CD4-positive, alpha-beta T cell treated with Interleukin-2 at 100 ng/mL for 4 hours (primary cell): ENCODE results near the gene ASXL1.
"Not testable (repeated sequence)": the region's sequence is repeated elsewhere in the genome, so short reads cannot be mapped to it uniquely, and the experiment has no call there.

Experiments
- DNase-seq: peaks from one replicate; pipeline ENCODE4 v3.0.0-alpha.2; 2020; ENCODE audit warnings: low spot score

The ASXL1 gene

DNA sequence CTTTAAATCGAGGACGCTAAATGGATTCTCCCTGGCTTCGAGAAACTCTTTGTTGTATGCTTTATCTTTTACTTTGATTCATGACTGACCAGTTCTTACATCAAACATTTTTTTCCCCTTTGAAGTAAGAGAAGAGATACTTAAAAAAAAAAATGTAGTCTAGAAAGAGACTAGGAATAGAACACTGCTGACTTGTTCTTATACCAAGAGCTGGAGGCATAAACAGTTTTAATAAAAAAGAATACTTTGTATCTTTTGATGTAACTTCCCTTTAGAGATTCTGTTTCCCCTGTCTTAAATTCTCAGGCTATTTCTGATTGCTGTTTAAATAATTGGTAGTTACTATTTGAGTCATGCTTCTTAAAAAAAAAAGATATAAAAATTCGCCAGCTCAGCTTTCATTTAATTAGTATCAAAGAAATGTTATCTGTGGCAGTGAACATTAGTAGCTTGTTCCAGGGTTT lies 4.8 kb downstream of the ASXL1 start:
- no peak for DNase-seq

DNA sequence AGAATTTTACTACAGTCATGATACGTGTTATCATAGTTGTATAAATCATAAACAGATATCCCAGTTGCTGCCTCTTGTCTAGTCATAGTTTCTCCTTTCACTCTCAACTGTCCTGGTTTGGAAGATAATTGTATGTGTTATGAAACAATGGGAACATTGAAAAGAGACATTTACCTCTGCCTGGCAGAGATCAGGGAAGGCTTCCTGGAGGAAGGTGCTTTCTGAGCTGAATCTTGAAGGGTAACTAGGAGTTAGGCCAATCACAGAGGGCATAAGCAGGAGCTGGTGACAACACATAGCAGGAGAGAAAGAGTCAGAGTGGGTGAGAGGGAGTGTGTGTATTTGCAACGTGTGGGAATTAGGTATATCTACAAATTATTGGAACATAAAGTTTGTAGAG lies 5.4 kb downstream of the ASXL1 start:
- no peak for DNase-seq

DNA sequence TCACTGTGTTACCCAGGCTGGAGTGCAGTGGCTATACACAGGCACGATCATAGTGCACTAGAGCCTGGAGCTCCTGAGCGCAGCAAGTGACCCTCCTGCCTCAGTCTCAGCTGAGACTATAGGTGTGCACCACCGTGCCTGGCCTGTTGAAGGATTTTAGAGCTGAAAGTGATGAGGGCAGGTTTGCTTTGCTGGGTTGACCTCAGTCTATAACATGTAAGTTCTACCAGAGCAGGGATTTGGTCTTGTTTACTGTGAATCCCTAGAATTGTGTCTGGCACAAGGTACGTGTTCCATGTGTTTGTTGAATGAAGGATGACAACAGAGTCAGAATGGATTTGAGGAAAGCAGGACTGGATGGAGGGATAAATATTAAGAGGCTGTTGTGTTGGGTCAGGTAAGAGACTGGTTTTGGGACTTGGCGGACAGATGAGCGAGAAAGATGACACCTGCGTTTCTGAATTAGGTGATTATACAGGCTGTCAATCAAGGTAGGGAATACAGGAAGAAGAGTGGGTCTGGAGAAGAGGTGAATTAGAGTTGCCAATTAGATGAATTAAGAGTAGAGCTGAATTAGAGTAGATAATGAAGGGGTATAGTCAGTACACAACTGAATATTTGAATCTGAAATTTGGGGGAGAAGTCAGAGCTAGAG lies 6.5 kb downstream of the ASXL1 start:
- no peak for DNase-seq

GRCh38 chr20:32365564-32365963 lies 7.4 kb downstream of the ASXL1 start:
- DNase-seq = no peak

DNA sequence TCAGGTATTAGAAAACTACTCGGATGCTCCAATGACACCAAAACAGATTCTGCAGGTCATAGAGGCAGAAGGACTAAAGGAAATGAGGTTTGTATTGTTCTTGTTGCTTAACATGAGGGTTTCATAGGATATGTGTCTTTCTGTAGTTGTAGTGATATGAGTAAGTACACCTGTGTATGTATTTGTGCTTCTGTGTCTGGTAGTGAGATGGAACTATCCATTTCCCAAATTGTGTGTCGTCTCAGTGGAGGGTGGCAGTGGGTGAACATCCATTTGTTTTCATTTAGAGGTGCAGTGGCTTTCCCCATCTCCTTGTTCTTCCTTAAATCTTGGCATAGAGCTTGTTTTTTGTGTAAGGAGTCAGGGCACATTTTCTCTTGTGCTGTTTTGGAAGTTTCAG lies 8.2 kb downstream of the ASXL1 start:
- DNase-seq = no peak

DNA sequence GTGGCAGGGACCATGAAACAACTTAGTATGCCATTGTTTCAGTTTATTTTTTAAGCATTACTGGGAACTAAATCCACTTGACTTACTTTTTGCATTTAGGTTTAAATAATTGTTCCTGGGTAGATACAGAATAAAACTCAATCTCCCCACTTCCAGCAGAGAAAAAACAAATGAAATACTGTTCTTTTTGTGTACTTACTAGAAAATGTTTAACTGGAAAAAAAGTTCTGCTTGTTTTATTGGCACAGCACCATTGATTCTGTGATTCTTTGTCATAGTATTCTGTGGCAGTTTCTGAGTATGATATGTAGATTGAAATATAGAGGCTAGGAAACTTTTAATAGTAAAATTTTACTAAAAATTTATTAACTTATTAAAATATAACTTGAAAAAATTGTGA lies 10.2 kb downstream of the ASXL1 start:
- DNase-seq = no peak

GRCh38 chr20:32368925-32369324 lies 10.8 kb downstream of the ASXL1 start:
- DNase-seq = no peak

DNA sequence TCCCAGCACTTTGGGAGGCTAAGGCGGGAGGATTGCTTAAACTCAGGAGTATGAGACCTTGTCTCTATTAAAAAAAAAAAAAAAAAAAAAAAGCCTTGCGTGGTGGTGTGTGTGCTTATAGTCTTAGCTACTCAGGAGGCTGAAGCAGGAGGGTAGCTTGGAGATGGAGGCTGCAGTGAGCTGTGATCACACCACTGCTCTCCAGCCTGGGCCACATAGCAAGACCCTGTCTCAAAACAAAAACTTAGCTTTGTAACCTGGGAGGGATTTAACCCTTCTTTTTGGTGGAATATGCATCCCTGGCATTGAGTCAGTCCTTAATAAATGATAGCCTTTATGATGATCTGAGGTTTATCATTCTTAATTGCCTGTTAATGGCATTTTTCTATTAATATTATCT lies 12.8 kb downstream of the ASXL1 start:
- no peak for DNase-seq

GRCh38 chr20:32378461-32378860 lies 20.3 kb downstream of the ASXL1 start:
- no peak for DNase-seq

GRCh38 chr20:32380037-32380436 lies 21.9 kb downstream of the ASXL1 start:
- DNase-seq = not testable (repeated sequence)

GRCh38 chr20:32380745-32381144 lies 22.6 kb downstream of the ASXL1 start:
- no peak for DNase-seq

DNA sequence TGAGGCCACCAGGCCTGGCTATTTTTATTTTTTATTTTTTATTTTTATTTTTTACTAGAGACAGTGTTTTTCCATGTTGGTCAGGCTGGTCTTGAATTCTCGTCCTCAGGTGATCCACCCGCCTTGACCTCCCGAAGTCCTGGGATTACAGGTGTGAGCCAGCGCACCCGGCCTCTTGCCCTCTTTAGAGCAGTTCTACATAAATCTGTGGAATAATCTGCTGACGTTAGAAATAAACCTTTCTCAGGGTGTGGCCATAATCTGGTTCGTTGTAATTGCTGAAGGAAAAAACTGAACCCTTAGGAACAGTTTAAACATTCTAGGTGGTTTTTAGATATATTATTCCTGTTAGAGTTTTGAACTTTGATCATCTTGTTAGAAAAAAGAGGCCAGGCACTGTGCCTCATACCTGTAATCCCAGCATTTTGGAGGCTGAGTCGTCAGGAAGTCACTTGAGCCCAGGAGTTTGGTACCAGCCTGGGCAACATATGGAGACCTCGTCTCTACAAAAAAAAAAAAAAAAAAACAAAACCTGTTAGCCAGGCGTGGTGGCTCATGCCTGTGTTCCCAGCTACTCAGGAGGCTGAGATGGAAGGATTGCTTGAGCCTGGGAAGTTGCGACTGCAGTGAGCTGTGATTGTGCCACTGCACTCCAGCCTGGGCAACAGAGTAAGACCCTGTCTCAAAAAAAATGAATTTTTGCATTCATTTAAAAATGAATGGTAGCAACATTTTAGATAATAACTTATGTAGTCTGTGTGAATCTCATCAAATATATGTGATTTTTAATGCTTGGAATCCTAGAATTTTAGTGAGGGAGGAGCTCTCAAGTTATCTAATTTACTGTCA lies 24.2 kb downstream of the ASXL1 start:
- DNase-seq = no peak

- DNase-seq = not testable (repeated sequence)
Observed at GRCh38 chr20:32383441-32383840, 25.3 kb downstream of the ASXL1 start.

DNA sequence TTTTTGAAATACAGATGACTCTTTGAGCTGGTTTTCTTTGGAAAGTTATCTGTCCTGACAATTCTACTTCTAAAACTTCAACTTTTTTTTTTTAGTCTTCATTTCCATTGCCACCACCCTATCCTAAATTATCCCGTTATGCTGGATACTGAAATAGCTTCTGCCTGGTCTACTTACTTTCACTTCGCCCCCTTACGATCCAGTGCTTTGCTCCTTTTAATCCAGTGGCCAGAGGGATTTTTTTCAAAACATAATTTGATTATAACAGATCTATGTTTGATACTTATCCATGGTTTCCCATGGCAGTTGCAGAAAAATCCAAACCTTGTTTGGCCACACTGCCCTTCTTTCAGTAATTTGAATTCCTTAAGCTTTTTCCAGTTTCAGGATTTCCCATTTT lies 27.4 kb downstream of the ASXL1 start:
- DNase-seq = no peak

- no peak for DNase-seq
Observed at GRCh38 chr20:32386091-32386490, 28.0 kb downstream of the ASXL1 start.

- DNase-seq = peak; percentile 70
Observed at GRCh38 chr20:32387252-32387651, 29.1 kb downstream of the ASXL1 start.

DNA sequence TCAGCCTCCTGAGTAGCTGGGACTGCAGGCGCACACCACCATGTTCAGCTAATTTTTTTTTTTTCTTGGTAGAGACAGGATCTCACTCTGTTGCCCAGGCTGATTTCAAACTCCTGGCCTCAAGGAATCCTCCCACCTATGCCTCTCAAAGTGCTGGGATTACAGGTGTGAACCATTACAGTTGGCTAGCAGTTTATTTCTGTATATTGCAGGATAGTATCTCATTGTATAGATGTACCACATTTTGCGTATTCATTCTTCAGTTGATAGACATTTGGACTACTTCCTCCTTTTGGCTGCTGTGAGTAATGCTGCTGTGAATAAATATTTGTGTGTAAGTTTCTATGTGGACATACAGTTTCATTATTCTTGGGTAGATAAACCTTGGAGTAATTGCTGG lies 32.9 kb downstream of the ASXL1 start:
- DNase-seq = no peak

DNA sequence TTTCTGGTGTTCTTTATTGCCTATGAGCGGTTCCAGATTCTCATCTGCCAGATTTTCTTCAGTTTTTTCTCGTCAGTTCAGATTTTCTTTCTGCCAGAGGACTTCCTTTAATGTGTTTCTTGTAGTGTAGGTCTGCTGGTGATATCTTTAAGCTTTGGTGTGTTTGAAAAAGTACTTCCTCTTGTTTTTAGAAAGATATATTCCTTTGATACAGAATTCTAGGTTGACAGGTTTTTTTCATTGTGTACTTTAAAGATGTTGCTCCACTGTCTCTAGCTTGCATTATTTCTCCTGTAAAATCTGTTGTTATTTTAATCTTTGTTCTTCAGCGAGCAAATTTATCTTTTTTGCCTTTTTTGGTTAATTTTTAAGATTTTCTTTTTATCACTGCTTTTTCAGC lies 36.9 kb downstream of the ASXL1 start:
- no peak for DNase-seq

GRCh38 chr20:32396646-32397160 lies 38.6 kb downstream of the ASXL1 start:
- no peak for DNase-seq

- DNase-seq = no peak
Observed at GRCh38 chr20:32397567-32398084, 39.5 kb downstream of the ASXL1 start.

DNA sequence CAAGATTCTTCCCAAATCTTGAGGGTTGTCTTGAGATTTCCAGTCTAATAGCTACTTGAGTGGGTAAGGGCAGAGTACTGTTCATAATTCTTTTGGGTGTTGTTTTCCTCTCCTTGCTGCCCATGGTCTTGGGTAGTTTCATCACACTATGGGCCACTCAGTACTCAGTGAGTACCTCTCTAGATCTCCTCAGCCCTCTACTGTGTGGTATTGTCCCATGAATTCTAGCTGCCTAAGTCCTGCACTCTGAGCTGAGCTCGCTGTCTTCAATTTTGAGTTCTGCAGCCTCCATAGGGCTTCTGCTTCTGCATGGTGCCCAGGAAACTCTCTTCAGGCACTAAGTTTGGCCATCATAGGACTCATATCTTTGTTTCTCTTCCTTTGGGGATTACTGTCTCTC lies 42.3 kb downstream of the ASXL1 start:
- no peak for DNase-seq

DNA sequence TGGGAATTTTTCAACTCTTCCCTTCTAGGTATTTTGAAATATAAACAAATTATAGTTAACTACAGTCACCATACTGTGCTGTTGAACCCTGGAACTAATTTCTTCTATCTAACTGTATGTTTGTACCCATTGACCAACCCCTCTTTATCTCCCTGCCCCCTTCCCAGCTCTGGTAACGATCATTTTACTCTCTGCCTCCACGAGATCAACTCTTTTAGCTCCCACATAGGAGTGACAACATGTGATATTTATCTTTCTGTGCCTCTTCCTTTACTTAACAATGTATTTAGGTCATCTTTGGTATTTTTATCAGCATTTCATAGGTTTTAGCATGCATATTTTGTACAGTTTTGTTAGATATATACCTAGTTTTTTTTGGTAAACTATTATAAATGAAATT lies 45.9 kb downstream of the ASXL1 start:
- DNase-seq = no peak

GRCh38 chr20:32406701-32407100 lies 48.6 kb downstream of the ASXL1 start:
- no peak for DNase-seq
